ENCODE results near the gene FAM3C.

FAM3C gene

GRCh38 chr7:121398246-121398645 is 2.1 kb upstream of the FAM3C start:
- in situ Hi-C loops (cut with HindIII; ENCODE audit: low sequenced_read_pairs): no loop called here
- DNase-seq (ENCODE audit: low read depth): no peak
- peak; percentile 33 for TF ChIP-seq CTCF (IDR thresholded peaks at IDR 0.05; ENCODE audit: low read depth, low read length, missing control alignments)
- no peak overlapping the region for H3K4me3 ChIP-seq (ENCODE audit: low read depth, low read length)

GRCh38 chr7:121397822-121398221 is 1.7 kb upstream of the FAM3C start:
- no peak for TF ChIP-seq CTCF (IDR thresholded peaks at IDR 0.05; ENCODE audit: low read depth, low read length, missing control alignments)
- in situ Hi-C loops (cut with HindIII; ENCODE audit: low sequenced_read_pairs): no loop called here
- H3K4me3 ChIP-seq (ENCODE audit: low read depth, low read length): no peak overlapping the region
- no peak for DNase-seq (ENCODE audit: low read depth)

GRCh38 chr7:121397361-121397760 is 1.3 kb upstream of the FAM3C start:
- in situ Hi-C loops (cut with HindIII; ENCODE audit: low sequenced_read_pairs): no loop called here
- no peak for TF ChIP-seq CTCF (IDR thresholded peaks at IDR 0.05; ENCODE audit: low read depth, low read length, missing control alignments)

GRCh38 chr7:121395494-121395960 is 581 bp downstream of the FAM3C start:
- TF ChIP-seq CTCF (IDR thresholded peaks at IDR 0.05; ENCODE audit: low read depth, low read length, missing control alignments): no peak
- in situ Hi-C loops (cut with HindIII; ENCODE audit: low sequenced_read_pairs): no loop called here
- peak; percentile 9 for DNase-seq (ENCODE audit: low read depth)
- peak overlapping the region; percentile 61 for H3K4me3 ChIP-seq (ENCODE audit: low read depth, low read length)

More at GRCh38 chr7:121397361-121397760, 1.3 kb upstream of the FAM3C start:
- H3K4me3 ChIP-seq (ENCODE audit: low read depth, low read length): no peak overlapping the region
- DNase-seq (ENCODE audit: low read depth): no peak

- TF ChIP-seq CTCF (IDR thresholded peaks at IDR 0.05; ENCODE audit: low read depth, low read length, missing control alignments): no peak
- peak overlapping the region; percentile 61 for H3K4me3 ChIP-seq (ENCODE audit: low read depth, low read length)
- DNase-seq (ENCODE audit: low read depth): no peak
- in situ Hi-C loops (cut with HindIII; ENCODE audit: low sequenced_read_pairs): no loop called here
Observed at GRCh38 chr7:121394709-121395140, 1.4 kb downstream of the FAM3C start.

GRCh38 chr7:121393005-121393366 is 3.1 kb downstream of the FAM3C start:
- no peak overlapping the region for H3K4me3 ChIP-seq (ENCODE audit: low read depth, low read length)
- in situ Hi-C loops (cut with HindIII; ENCODE audit: low sequenced_read_pairs): no loop called here
- DNase-seq (ENCODE audit: low read depth): no peak
- TF ChIP-seq CTCF (IDR thresholded peaks at IDR 0.05; ENCODE audit: low read depth, low read length, missing control alignments): no peak
